IMR-90 (cell line): ENCODE data around the gene BBS12.

Source experiments
- CEBPB ChIP-seq: IDR thresholded peaks from 2 replicates; pipeline ENCODE4 v1.6.1; 2012; ENCODE audit warnings: low read depth, low read length, improper control_type of control experiment
- CTCF ChIP-seq: conservative IDR thresholded peaks from 2 replicates; pipeline ENCODE4 v1.5.1; 2012; ENCODE audit warnings: mild to moderate bottlenecking, low read depth, low read length, improper control_type of control experiment
- MXI1 ChIP-seq: IDR thresholded peaks from 2 replicates; pipeline ENCODE4 v1.6.1; 2012; ENCODE audit warnings: low read depth, mild to moderate bottlenecking, low read length, moderate library complexity, borderline replicate concordance
- POLR2A ChIP-seq: IDR thresholded peaks from 2 replicates; pipeline ENCODE4 v1.6.1; 2012; ENCODE audit warnings: mild to moderate bottlenecking, low read depth, low read length
- USF2 ChIP-seq: fragments of 150-350 bp; IDR thresholded peaks from 2 replicates; pipeline ENCODE4 v1.6.1; 2017; ENCODE audit warnings: mild to moderate bottlenecking, antibody characterized with exemption, low read length, low read depth

- TF ChIP-seq USF2: no peak
- TF ChIP-seq CEBPB: no peak
- TF ChIP-seq CTCF: no peak
- no peak for TF ChIP-seq MXI1
- TF ChIP-seq POLR2A: no peak
These were observed 31.7 kb downstream of the BBS12 start for GRCh38 chr4:122764071-122764820.
